PFSK-1 (cell line): Measurements from ENCODE around the gene KCNG2. TPM values are rescaled to one million over a fixed set of nuclear protein-coding genes. Genes with fewer than 3 reads are reported as not detected.

Experiments
- FOXP2 ChIP-seq: optimal IDR thresholded peaks from 2 replicates; pipeline ENCODE3; 2011; ENCODE audit warnings: borderline replicate concordance, control low read depth, inconsistent platforms; ENCODE audit not compliant: insufficient read depth; ENCODE audit errors: extremely low read length, extremely low read depth
- POLR2AphosphoS5 ChIP-seq: IDR thresholded peaks from 2 replicates; pipeline ENCODE4 v1.6.1; 2012; ENCODE audit warnings: low read depth, mild to moderate bottlenecking, control low read depth, low read length, moderate library complexity
- SIN3A ChIP-seq: IDR thresholded peaks from 2 replicates; pipeline ENCODE4 v1.6.1; 2012; ENCODE audit warnings: mild to moderate bottlenecking, low read length, moderate library complexity, borderline replicate concordance; ENCODE audit not compliant: insufficient read depth
- TAF1 ChIP-seq: IDR thresholded peaks from 2 replicates; pipeline ENCODE4 v1.6.1; 2012; ENCODE audit warnings: low read length, control low read depth, borderline replicate concordance; ENCODE audit not compliant: insufficient read depth
- polyA plus RNA-seq: library from polyadenylated mRNA; unstranded; fragments of >200 nt; gene quantifications from one replicate; pipeline ENCODE4 v1.2.1, GENCODE V29; 2012; ENCODE audit warnings: low read depth, missing spikeins; ENCODE audit not compliant: insufficient read length
- TF ChIP-seq, protein P1 (sequence below), 2 experiments: IDR thresholded peaks; 2 replicates each; pipeline versions ENCODE4 v1.6.1 to v1.8.0; 2011 to 2012; ENCODE audit warnings: low read depth in 2 of 2, low read length in 2 of 2, control low read depth in 1 of 2, inconsistent platforms in 1 of 2, mild to moderate bottlenecking in 1 of 2, moderate library complexity in 1 of 2; ENCODE audit not compliant: insufficient read depth in 1 of 2

KCNG2 gene, protein sequence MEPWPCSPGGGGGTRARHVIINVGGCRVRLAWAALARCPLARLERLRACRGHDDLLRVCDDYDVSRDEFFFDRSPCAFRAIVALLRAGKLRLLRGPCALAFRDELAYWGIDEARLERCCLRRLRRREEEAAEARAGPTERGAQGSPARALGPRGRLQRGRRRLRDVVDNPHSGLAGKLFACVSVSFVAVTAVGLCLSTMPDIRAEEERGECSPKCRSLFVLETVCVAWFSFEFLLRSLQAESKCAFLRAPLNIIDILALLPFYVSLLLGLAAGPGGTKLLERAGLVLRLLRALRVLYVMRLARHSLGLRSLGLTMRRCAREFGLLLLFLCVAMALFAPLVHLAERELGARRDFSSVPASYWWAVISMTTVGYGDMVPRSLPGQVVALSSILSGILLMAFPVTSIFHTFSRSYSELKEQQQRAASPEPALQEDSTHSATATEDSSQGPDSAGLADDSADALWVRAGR
- 0.30 TPM for polyA plus RNA-seq

DNA sequence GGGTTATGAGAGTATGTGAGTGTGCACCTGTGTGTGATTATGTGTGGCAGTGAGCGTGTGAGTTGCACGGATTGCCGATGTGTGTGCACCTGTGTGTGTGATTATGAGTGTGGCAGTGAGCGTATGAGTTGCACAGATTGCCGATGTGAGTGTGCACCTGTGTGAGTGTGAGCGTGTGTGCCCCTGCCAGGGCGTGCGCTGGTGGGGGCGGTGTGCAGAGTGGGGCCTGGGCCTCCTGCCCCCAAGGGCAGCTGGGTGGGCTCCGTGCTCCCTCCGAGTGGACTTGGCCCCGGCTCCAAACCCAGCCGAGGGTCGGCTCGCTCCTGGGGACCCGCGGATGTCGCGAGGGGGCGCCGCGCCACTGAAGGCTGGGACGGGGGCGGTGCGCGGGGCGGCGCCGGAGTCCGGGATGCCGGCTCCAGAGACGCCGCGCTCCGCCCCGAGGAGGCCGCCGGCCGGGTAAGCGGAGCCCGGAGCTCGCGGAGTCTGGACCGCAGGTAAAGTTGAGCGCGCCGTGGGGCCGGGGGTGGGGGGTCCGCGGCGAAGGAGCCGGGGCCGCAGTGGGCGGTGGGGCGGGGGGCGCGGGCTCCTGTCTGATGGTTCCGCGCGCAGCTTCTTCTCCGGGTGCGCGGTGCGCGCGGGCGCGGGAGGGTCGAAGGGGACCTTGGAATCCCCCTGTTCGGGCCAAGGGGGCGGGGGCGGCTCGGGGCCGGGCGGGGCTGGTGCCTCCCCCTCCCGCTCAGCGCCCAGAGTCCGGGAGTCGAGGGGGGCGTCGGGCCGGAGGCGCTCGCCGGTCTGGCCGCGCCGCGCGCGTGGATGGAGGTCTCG, at the start of gene KCNG2:
TSS of gene KCNG2 (plus strand) at position 421 of the 828 bp plus-strand sequence. CDS start 65,730 bp downstream, outside the sequence.
- TF ChIP-seq POLR2AphosphoS5 (no peak), TAF1 (no peak), FOXP2 (no peak), SIN3A (no peak)
- TF ChIP-seq, protein P1, sequence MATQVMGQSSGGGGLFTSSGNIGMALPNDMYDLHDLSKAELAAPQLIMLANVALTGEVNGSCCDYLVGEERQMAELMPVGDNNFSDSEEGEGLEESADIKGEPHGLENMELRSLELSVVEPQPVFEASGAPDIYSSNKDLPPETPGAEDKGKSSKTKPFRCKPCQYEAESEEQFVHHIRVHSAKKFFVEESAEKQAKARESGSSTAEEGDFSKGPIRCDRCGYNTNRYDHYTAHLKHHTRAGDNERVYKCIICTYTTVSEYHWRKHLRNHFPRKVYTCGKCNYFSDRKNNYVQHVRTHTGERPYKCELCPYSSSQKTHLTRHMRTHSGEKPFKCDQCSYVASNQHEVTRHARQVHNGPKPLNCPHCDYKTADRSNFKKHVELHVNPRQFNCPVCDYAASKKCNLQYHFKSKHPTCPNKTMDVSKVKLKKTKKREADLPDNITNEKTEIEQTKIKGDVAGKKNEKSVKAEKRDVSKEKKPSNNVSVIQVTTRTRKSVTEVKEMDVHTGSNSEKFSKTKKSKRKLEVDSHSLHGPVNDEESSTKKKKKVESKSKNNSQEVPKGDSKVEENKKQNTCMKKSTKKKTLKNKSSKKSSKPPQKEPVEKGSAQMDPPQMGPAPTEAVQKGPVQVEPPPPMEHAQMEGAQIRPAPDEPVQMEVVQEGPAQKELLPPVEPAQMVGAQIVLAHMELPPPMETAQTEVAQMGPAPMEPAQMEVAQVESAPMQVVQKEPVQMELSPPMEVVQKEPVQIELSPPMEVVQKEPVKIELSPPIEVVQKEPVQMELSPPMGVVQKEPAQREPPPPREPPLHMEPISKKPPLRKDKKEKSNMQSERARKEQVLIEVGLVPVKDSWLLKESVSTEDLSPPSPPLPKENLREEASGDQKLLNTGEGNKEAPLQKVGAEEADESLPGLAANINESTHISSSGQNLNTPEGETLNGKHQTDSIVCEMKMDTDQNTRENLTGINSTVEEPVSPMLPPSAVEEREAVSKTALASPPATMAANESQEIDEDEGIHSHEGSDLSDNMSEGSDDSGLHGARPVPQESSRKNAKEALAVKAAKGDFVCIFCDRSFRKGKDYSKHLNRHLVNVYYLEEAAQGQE (IDR thresholded peaks at IDR 0.05; ENCODE audit: insufficient read depth in 1 of 2, low read depth in 2 of 2, low read length in 2 of 2) = no peak

DNA sequence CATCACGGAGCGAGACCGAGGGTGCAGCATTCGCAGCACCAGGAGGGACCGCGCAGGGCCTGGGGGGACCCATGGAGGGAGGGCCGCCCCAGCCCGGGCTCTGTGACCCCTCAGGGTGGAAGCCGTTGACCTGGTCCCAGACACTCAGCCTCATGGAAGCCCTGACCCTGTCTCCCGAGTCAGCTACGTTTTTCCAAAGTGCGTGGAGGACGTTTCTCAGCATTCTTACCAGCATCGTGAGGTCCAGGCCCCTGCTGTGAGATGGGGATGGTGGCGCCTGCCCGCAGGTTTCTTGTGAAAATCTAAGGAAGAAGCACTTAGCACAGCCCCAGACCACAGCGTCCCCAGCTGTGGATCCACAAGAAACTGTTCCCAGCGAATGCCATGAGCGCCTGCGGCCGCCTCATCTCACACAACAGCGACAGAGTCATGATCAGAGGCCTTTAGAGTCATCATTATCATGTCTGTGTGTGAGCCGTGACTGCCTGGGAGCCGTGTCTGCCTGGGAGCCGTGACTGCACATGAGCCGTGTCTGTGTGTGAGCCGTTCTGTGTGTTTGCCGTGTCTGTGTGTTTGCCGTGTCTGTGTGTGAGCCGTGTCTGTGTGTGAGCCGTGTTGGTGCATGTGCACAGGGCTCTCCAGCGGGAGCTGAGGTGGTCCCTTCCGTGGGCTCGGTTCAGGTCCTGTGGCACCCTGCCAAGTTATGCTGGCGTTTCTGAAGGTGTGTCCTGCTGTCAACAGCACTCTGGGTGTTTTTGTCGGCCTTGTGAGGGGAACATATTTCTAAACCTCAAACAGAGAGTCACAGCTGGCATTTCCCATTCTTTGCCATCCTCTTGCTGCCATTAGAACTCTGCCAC, 49.2 kb upstream of the KCNG2 start:
- TF ChIP-seq TAF1 (no peak), FOXP2 (no peak), POLR2AphosphoS5 (no peak), SIN3A (no peak)
- TF ChIP-seq, protein P1 (IDR thresholded peaks at IDR 0.05; ENCODE audit: insufficient read depth in 1 of 2, low read depth in 2 of 2, low read length in 2 of 2) = no peak

DNA sequence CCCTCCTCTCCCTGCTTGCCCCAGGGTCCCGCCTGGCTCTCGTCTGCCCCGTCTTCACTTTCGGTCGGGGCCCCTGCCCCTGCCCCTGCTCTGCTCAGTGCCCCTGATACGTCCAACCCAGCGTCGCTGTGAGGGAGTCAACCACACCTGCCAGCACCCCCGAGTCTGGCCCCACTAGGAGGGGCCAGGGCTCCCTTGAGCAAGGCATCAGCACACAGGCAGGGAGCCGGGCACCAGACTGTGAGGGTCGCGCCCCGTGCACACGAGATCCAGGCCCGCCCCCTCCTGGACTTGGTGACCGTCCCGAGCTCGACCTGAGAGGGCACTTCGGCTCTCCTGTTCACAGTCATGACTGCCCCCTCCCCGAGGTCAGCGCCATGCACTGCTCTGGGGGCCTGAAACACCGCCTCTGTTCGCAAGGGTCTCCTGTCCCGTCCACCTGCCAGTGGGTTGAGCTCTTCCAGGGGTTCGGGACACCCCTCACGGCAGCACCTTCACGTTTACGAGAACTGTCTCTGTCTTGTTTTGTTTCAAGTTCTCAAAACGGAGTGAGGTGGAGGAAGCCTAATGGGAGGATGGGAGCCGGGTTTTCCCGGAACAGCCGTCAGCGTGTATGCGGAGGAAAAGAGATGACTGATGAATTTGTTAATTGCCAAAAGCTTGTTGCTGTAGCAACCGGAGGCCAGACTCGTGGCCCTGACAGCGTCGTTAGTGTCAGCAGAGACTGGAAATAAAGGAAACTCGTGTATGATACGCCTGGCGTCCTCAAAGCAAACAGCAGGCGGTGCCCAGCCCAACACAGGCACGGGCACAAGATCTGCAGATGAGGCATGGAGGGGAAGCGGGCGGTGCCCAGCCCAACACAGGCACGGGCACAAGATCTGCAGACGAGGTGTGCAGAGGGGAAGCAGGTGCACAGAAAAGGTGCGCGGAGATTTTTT, 48.2 kb upstream of the KCNG2 start:
- TF ChIP-seq POLR2AphosphoS5 = no peak
- TF ChIP-seq TAF1 = no peak
- TF ChIP-seq, protein P1 (IDR thresholded peaks at IDR 0.05; ENCODE audit: insufficient read depth in 1 of 2, low read depth in 2 of 2, low read length in 2 of 2) = no peak
- no peak for TF ChIP-seq SIN3A

DNA sequence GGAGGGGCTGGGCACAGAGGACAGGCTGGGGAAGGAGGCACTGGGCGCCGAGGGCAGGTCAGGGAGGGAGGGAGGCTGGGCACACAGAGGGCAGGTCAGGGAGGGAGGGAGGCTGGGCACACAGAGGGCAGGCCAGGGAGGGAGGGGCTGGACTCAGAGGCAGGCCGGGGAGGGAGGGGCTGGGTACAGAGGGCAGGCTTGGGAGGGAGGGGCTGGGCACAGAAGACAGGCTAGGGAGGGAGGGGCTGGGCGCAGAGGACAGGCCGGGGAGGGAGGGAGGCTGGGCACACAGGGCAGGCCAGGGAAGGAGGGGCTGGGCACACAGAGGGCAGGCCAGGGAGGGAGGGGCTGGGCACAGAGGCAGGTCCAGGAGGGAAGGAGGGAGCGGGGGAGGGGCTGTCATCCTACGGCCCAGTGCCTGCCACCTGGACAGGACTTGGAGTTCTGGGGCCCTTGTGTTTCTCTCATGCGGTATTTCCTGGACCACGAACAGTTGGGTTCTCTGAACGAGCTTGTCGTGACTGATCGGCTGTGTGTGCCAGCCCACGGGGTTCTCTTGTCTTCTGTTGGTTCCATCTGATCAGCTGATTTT, 46.7 kb upstream of the KCNG2 start:
- TF ChIP-seq SIN3A (no peak), POLR2AphosphoS5 (no peak), TAF1 (no peak), FOXP2 (no peak)
- TF ChIP-seq, protein P1 (IDR thresholded peaks at IDR 0.05; ENCODE audit: insufficient read depth in 1 of 2, low read depth in 2 of 2, low read length in 2 of 2) = no peak
